ENCODE results near the gene HERC2.

GRCh38 chr15:28111543-28111942 is 210.4 kb downstream of the HERC2 start:
- TF ChIP-seq CTCF (IDR thresholded peaks at IDR 0.05) = no peak
- no peak for TF ChIP-seq POLR2A (IDR thresholded peaks at IDR 0.05)

Measured in uterus (tissue), 2 donors.